ENCODE data around the gene CDC16.
A peak's percentile ranks its signal among the peaks of the same experiment; 100 is the strongest.

The CDC16 gene

GRCh38 chr13:114304346-114305034, 69.8 kb downstream of the CDC16 start:
- DNase-seq = no peak

GRCh38 chr13:114309086-114309485, 74.4 kb downstream of the CDC16 start:
- DNase-seq = no peak

GRCh38 chr13:114309806-114310410, 75.2 kb downstream of the CDC16 start:
- DNase-seq = peak; percentile 22

- DNase-seq = no peak
Measured at GRCh38 chr13:114310956-114311355, 76.3 kb downstream of the CDC16 start.

GRCh38 chr13:114311387-114311786, 76.7 kb downstream of the CDC16 start:
- DNase-seq = no peak

- no peak for DNase-seq
Measured at GRCh38 chr13:114311908-114312307, 77.2 kb downstream of the CDC16 start.

- no peak for DNase-seq
Measured at GRCh38 chr13:114313061-114313860, 78.6 kb downstream of the CDC16 start.

GRCh38 chr13:114314074-114314912, 79.6 kb downstream of the CDC16 start, which contains the start of gene CHAMP1:
TSS of gene CHAMP1 (plus strand) at chr13:114314503. CDS start at chr13:114323843, 9,340 bp downstream.
- peak; percentile 73 for DNase-seq

GRCh38 chr13:114315074-114315785, 80.5 kb downstream of the CDC16 start:
- DNase-seq = no peak

GRCh38 chr13:114318624-114319023, 83.9 kb downstream of the CDC16 start:
- no peak for DNase-seq

GRCh38 chr13:114319441-114319913, 84.8 kb downstream of the CDC16 start:
- no peak for DNase-seq

GRCh38 chr13:114320065-114320464, 85.4 kb downstream of the CDC16 start:
- DNase-seq = no peak

GRCh38 chr13:114321256-114321655, 86.6 kb downstream of the CDC16 start:
- DNase-seq = no peak

Data from DMS 273 treated with DMSO at 0.1 percent for 48 hours (cell line).